Activated effector memory CD4-positive, alpha-beta T cell treated with Interleukin-2 at 50 U/mL for 16 hours (primary cell): ENCODE measurements around the gene DTX1.

Source experiments
- DNase-seq: peaks from one replicate; pipeline ENCODE4 v3.0.0-alpha.2; 2020

The DTX1 gene

DNA sequence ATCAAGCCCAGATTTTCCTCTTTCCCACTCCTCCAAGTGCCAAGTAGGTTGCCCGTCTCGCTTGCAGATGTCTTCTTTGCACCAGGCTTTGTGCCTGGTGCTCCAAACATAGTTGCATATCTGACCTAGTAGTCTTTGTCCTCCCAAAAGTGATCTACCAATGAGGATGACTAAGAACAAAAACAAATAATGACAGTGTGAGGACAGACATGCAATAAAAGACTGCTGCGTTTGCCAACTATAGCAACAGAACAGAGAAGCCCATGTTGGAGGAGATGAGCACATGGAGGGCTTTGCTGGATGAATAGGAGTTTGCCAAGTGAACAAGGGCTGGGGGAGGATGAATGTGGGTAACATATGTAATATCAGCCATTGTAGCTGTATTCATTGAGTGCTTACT is 15.6 kb downstream of the DTX1 start:
- no peak for DNase-seq

DNA sequence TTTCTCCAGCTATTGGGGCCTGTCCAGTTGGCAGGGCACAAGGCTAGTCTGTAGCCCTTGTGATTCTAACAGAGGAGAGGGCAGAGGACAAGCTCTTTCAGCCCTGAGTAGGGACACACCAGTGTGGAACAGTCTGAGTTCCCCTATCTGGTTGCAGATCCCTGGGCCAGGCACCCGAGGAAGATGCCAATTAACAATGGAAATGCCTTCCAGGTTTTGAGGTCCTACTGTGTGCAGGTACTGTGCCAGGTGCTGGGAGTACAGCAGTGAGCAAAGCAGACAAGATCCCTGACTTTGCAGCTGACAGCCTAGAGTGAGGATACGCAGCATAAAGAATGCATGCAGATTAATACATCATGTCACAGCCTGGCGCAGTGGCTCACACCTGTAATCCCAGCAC is 17.1 kb downstream of the DTX1 start:
- DNase-seq: no peak

DNA sequence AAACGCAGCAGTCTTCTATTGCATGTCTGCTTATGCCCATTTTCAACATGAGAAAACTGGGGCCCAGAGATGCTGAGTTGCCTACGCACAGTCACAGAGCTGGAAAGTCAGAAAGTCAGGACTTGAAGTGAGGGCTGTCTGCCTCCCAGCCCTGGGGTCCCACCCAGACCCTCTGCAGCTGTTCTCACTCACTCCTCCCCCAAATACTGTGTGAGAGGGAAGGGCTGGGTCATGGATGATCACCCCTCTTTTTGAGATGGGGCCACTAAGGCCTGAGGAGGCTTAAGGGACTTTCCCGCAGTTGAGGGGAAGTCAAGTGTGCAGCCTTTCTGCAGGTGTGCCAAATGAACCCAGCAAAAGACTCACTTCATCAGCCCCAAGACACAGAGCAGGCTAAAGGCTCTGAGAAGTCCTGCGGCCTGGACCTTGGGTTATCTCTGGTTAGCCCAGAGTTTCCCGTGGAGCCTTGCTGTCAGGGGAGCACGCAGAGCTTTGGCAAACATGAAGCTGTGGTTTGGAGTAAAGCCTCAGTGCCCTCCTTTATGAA is 18.7 kb downstream of the DTX1 start:
- no peak for DNase-seq

DNA sequence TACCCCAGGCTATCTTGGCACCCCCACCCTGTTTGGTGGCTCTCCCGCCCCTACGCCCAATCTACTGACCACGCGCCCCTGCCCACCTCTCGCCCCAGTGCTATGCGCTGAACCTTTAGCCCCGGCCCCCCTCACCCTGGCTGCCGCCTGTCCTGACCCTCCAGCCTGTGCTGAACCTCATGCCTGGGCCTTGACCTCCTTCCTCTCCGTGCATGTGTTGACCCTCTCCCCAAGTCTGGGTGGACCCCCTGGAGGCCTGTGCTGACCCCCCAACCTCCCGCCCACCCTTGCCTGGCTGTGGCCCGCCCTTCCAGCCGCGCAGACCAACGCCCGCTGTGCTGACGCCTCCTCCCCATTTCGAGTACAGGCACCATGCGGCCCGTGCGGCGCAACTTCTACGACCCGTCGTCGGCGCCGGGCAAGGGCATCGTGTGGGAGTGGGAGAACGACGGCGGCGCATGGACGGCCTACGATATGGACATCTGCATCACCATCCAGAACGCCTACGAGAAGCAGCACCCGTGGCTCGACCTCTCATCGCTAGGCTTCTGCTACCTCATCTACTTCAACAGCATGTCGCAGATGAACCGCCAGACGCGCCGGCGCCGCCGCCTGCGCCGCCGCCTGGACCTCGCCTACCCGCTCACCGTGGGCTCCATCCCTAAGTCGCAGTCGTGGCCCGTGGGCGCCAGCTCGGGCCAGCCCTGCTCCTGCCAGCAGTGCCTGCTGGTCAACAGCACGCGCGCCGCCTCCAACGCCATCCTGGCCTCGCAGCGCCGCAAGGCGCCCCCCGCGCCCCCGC is 20.7 kb downstream of the DTX1 start:
- DNase-seq: no peak

DNA sequence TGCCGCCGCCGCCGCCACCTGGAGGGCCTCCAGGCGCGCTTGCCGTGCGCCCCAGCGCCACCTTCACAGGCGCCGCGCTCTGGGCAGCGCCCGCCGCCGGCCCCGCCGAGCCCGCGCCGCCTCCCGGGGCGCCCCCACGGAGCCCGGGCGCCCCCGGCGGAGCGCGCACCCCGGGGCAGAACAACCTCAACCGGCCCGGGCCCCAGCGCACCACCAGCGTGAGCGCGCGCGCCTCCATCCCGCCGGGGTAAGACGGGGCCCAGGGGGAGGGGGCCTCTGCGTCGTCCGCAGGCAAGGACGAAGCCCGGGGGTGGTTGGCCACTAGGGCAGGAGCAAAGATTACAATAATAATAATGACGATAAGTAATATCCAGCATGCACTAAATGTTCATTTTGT is 21.3 kb downstream of the DTX1 start:
- DNase-seq: no peak

DNA sequence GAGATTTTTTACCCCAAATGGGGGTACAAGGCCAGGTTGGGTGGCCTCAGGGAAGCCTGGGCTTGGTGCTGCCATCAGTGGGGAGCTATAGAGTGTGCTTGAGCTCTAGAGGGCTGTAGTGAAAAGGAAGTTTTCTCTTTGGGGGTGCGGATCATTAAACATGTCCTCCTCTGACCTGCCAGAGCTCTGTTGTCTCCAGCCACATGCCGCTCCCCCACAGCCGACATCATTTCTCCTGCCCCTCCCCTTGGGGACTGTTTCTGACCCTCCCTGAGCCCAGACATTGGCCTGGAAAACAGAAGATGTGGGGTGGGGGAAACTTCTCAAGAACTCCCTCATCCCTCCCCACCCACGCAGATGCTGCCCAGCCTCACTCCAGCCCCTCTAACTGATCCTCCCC is 25.3 kb downstream of the DTX1 start:
- DNase-seq: no peak

DNA sequence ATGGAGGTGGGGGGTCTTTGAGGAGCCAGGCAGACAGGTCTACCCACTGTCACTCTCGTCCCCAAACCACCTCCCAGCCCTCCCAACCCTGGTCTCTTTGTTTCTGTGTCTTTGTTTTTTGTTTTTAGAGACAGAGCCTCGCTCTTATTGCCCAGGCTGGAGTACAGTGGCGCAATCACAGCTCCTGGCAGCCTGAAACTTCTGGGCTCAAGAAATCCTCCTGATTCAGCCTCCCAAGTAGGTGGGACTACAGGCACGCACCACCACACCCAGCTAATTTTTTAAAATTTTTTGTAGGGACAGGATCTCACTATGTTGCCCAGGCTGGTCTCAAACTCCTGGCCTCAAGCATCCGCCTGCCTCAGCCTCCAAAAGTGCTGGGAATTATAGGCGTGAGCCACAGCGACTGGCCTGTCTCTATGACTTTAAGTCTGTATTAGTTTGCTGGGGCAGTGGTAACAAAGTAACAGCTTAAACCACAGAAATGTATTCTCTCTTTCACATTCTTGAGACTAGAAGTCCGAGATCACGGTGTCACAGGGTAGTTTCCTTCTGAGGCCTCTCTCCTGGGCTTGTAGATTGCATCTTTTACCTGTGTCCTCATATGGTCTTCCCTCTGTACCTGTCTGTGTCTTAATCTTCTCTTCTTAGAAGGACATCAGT is 26.1 kb downstream of the DTX1 start:
- no peak for DNase-seq

DNA sequence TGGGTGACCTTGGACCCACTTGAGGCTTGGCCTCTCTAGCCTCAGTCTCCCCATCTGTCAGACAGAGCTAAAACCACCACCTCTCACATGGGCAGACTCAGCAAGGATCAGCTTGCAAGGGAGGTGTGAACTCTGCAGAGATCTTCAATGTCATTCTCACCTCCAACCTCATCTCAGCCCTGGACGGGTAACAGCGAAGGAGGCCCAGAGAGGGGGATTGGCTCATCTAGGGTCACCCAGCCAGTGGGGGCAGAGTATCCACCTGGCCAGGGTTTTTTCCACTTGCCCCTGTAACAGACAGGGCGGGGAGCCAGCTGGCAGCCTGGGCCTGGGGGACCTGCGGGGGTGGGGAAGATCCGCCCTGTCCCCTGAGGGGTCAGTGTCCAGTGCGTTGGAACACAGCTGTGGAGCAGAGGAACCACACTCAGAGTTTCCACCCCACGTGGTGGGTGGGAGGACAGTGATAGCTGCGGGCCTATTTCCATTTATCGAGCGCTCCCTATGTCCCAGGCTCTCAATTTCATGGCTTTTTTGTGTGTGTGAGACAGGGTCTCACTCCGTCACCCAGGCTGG is 27.4 kb downstream of the DTX1 start:
- no peak for DNase-seq

DNA sequence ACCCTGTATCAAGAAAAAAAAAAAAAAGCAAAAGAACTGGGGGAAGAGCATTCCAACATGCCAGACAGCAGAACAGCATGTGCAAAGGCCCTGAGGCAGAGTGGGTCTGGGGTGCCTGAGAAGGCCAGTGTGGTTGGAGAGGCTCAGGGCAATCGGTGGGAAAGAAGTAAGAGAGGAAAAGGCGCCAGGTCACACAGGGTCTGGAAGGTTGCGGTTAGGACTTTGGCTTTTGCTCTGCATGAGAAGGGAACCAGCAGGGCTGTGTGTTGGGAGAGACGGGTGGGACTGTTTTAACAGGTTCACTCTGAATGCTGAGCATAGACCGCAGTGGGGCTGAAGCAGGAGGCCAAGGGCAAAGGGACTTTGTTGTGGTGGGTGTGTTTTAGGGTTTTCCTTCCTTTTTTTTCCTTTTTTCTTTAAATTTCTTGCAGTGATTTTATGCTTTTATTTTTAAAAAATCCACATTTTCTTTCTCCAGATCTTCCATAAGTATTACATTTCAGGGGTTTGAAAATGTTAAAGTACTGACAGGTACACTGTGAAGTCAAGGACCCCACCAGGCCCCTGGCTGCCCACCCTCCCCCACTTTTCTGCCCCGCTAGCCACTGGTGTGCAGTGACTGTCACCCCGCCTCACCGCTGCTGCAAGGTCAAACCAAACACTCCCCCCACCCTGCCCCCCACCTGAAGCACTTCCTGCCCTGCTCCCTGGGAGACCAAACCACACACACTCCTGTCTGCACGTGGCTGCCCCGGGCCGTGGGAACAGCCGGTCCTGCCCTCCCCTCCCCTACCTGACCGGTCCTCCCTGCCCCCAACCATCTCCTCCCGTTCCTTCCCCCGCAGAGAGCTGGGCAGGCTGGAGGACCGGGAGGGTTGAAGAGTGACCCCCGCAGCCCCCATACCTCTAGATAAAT is 30.0 kb downstream of the DTX1 start:
- peak; percentile 26 for DNase-seq

DNA sequence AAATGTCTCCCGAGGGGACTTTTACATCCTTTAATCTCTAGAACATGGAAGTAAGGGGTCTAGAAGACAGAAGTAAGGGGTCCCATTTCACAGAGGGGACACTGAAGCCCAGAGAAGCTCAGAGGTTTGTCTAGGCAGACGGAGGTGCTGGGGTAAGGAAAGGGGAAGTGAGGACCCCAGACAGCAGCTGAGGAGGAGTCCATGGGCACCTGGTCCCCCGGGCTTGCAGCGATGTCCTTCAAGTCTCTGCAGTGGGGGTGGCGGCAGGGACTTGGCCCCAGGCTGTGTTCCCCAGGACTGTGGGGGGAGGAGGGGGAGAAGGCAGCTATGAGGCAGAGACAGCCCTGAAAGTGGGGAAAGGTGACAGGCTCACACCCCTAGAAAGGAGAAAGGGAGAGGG is 30.7 kb downstream of the DTX1 start:
- no peak for DNase-seq

DNA sequence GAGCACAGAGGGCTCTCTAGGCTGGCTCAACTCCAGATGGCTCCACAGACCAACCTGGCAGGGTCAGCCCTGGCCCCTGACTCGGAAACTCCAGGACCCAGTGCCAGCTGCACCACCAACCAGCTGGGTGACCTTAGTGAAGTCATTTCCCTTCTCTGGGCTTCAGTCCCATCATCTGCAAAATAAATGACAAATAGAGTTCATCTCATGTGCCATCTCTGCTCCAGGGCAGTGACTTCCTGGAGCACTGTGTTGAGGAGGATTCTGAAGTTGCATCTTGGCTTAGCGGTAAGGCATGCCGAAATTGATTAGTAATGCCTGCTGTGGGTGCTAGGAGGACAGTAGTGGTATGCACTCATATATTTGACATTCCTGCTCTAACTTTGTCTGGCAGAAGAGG is 31.5 kb downstream of the DTX1 start:
- no peak for DNase-seq

DNA sequence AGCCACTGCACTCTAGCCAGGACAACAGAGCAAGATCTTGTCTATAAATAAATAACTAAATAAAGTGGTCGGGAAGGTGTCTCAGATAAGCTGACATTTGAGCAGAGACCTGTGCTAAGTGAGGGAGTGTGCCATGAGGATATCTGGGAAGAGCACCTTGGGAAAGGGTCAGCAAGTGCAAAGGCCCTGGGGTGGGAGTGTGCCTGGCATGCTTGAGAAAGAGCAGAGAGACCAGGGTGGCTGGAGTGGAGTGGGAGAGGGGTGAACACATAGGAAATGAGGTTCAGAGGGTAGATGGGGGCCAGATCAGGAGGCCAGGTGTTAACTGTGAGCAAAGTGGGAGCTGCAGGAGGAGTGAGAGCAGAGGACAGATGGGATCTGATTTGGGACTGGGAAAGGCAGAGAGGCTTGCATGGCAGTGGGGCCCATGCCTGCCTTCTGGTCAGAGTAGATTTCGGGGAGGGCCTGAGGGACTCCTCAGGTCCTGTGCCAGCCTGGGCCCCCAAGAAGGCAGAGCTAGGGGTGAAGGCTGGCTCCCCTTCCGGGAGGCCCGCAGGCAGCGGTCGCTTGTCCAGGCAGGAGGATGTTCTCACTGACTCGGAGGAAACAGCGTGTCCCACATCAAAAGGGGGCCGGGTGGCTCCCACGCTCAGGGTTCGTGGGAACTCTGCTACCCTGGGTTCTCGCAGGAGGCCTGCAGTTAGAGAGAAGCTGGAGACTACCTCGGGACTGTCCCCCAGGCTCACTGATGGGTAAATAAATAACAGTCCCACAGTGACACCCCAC is 32.6 kb downstream of the DTX1 start:
- DNase-seq: peak; percentile 49

DNA sequence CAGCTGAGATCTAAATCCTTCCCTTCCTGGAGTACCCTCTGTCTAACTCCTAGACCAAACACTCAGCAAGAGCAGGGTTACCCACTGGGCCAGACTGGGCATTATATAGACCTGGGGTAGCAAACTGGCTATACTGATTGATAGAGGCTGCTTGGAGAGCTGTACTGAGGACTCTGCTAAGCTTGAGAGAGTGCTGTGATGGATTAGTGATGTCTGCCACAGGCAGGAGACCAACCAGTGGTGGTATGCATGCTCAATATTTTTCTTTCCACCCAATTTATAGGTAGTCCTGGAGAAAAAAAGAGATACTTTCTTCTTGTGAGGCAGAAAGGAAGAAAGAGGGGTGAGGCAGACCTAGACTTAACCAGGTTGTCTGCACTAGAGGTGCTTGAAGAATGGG is 33.3 kb downstream of the DTX1 start:
- no peak for DNase-seq

DNA sequence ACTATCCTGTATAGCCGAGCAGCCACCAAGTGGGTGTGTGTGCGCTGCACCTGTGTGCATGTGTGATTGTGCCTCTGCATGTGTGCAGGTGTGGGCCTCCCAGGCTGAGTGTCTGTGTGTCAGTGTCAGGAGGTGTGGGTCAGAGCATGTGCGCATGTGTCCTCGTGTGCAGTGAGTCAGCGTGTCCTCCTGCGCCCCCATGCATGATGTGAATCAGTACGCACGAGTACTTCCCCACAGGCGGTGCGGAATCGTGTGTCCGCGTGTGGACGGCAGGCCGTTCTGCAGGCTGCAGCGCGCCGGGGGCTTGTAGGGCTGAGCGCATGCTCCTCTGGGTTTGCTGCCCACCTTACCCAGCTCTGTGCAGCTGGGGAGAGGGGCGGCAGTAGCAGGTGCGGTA is 34.2 kb downstream of the DTX1 start:
- no peak for DNase-seq

DNA sequence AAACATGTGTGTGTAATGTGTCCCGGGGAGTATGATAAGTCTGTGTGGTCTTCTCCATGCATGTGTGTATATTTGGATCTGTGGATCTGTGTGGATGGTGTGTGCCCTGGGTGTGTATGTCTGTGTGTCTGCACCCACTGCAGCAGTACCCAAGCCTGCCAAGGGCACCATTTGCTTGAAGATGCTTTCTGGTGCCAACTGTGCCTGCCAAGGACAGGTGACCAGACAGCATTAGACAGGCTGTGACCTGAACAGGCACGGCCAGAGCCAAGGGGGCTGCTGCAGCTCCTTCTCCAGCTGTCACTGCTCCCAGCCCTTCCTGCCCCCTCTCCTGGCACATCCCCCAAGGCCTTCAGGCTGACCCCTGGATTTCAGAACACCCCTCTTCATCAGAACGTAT is 35.0 kb downstream of the DTX1 start:
- DNase-seq: no peak

DNA sequence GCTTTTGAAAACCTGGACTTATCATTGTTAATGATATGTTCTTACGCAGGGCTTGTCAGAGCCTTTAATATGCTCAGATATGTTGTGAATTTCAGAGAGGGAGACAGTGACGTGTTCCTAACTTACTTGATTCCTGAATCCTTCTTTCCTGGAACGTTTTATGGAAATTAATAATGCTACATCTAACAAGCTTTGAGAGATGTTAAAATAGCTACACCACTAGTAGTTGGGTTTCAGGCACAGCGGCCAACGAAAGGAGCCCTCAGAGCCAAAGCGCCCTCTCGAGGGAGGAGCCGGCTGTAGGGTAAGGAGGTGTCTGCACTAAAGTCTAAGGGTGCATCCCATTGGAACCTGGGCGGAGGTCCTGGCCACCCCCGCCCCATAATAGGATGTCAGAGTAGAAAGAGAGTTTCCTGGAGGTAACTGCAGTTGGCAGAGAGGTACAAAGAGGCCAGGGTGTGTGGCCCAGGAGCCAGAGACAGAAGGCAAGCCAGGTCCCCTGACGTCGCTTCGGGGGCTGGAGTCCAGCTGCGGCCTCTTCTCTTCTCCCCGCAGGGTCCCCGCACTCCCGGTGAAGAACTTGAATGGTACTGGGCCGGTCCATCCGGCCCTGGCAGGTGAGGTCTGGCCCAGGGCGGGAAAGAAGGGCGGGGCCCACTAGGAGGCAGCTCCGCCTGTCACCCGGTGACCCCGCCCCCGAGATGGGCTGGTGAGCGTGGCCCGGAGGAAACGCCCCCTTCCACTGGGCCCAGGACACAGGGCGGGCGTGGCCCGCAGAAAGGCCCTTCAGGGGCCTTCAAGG is 36.3 kb downstream of the DTX1 start:
- DNase-seq: no peak

DNA sequence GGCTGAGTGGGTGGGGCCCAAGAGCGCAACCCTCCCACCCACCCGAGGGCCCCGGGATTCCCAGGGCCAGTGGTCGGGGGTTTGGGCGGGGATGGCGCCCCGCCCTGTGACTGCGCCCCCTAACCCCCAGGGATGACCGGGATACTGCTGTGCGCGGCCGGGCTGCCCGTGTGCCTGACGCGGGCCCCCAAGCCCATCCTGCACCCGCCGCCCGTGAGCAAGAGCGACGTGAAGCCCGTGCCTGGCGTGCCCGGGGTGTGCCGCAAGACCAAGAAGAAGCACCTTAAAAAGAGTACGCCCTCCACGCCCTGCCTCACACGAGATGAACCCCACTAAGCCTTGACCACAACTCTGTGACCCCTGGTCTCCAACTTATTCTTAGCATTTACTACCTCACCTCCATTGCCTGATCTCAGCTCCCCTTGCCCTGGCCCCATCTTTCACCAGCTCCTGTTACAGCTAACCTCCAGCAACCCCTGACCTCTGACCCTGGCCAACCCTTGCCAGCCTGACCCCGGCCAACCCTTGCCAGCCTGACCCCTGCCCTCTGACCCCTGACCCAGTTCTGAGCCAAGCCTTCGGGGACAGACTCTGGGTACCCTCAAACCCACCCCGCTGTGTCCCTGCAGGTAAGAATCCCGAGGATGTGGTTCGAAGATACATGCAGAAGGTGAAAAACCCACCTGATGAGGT is 37.0 kb downstream of the DTX1 start:
- no peak for DNase-seq

DNA sequence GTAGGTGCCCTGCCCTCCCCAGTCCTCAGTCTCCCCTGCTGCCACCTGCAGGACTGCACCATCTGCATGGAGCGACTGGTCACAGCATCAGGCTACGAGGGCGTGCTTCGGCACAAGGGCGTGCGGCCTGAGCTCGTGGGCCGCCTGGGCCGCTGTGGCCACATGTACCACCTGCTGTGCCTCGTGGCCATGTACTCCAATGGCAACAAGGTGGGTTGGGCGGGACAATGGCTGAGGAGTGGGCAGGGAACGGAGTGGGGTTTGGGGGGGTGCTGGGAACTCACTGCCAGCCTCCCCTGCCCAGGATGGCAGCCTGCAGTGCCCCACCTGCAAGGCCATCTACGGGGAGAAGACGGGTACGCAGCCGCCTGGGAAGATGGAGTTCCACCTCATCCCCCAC is 38.2 kb downstream of the DTX1 start:
- no peak for DNase-seq

DNA sequence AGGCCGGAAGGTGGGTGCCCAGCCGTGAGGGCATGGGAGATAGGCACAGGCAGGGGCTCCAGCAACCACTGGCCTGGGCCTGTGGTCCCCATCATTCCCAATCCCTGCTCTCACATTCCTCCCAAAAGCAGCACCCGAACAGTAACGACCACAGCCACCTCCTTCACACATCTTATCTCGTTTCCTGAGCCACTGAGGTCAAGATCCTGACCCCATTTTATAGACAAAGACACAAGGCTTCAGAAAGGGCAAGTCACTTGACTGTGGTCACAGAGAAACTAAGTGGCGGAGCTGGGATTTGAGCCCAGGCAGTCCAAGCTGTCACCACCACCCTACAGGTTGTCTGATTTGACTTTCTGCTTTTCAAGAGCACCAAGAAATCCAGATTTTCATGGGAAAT is 38.9 kb downstream of the DTX1 start:
- no peak for DNase-seq

DNA sequence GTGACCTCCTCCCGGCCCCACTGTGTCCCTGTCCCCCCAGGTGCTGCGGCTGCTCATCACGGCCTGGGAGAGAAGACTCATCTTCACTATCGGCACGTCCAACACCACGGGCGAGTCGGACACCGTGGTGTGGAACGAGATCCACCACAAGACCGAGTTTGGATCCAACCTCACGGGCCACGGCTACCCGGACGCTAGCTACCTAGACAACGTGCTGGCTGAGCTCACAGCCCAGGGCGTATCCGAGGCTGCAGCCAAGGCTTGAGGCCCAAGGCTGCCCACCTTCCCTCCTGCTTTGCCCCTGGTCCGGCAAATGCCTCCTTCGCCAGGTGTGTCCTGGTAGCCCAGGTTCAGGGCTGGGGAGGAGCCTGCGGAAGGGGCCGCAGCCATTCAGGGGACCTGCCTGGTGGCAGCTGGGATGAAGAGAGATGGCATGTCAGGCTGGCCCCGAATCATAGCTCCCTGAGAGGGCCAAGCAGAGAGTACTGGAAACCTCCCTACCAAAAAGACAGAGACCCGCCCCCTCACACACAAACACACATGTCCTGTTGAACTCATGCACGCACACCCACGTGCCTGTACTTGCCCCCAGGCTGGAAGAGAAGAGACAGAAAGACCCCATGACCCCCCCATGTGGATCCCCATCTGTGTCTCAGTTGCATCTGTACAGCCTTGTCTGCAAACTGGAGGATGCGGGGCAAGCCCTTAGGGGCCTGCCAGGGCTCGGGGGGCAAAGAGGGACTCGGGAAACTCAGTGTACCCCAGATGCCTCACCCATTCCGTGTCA is 40.3 kb downstream of the DTX1 start:
- no peak for DNase-seq
